Cortex of kidney (tissue), 1 donor: Measurements from ENCODE around the gene FRMD5.
"Not testable (repeated sequence)": the region's sequence is repeated elsewhere in the genome, so short reads cannot be mapped to it uniquely, and the experiment has no call there.

Experiments used
- DNase-seq: peaks from one replicate; lab custom pipeline; 2025; lab: John Stamatoyannopoulos, UW

FRMD5 gene

DNA sequence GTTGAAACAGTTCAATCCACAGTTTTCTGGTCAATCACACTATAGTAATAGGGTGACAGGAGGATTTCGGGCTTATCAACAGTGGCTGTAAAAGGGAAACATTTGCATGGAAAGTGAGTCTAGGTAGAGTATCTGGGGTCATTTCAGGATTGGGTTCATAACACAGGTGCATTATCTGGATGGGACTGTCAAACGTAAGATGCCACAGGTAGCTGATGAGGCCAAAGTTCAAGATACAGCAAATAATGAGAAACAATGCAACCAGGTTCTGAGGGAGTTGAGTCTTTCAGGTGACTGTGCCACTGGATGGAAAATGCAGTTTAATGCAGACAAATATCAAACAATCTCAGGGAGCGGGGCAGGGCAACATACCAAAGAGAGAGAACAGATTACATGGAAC, 306.0 kb downstream of the FRMD5 start:
- DNase-seq = no peak

DNA sequence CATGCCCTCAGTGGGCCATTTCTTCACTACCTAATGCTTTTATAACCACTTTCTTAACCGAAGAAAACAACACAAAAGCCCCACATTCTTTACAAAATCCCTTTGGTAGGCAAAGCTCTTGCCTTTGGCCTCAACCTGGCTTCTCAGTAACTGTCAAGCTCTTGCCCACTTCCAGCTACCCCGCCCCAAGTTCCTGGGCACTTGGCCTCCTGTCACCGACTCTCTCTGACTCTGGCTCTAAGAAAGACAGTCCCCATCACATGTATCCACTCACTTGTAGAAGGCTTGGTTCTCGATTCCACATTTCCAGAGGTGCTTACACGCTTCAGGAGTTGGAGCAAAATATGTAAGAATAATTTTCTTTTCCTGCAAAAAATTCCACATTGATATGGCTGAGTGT, 307.2 kb downstream of the FRMD5 start:
- no peak for DNase-seq

DNA sequence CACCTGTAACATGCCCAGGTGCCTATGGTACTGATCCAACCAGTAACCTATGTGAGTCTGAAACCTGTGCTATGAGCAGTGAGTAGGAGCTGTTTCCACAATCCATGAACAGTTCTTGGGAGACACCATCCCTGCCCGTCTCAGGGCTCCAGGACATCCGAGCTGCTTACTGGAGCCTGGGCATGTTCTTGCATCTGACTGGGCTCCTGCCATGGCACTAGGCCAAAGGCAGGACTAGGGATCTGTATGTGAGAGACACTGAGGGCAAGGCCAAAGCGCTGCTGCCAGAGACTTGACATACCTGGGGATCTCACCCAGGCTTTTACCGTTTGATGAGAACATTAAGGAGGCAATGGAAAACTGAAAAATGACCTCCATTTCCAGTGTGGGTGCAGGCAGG, 308.5 kb downstream of the FRMD5 start:
- no peak for DNase-seq

DNA sequence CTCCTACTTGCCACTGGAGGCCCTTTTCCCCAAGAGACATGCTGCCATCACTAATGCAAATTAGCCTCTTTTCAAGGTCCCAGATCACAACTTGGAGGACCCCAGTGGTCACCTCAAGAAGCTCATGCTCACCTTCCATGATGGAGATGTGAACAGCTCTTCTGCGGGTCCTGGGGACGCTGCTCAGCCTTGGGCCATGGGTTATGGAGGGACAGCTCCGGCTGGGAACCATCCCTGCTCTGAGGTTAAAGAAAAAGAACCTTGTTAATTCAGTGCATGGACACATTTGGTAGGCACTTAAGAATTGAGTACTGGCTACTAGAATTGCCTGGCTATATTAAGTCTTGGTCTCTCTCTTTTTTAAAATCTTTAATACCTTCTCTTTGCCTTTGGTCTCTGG, 311.5 kb downstream of the FRMD5 start:
- no peak for DNase-seq

DNA sequence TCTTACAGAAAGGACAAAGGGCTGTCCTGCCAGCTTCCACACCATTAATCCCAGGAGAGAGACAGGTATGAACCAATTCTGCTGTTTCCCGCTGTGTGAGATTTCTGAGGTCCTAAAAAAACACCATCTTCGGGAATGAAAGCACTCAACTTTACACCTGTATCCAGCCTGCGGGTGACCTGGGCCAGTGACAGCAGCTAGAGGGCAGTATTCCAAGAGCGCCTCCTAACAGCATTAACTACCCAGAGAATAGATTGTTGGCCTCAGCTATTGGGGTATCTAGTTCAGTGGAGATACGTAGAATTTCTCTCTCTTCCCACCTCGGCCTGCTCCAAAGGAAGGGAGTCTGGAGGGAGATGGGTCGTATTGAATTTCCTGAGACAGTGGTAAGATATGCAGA, 313.1 kb downstream of the FRMD5 start:
- DNase-seq = no peak

DNA sequence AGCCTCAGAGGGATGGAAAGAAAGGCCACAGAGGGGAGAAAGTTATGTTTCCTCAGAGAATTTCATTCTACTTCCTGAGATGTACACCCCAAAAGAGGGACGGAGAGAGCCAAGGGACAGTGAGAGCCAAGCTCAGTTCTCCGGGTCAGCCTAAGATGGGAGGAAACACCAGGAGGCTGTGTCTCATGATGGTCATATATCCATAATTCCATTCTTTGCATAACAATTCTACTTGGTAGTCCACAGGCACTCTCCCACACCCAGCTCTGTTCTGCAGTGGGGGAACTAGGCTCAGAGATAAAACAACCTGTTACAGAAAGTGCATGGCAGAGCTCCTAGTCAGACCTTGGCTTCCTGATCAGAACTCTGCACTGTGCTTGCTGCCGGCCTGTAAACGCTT, 313.8 kb downstream of the FRMD5 start:
- no peak for DNase-seq

DNA sequence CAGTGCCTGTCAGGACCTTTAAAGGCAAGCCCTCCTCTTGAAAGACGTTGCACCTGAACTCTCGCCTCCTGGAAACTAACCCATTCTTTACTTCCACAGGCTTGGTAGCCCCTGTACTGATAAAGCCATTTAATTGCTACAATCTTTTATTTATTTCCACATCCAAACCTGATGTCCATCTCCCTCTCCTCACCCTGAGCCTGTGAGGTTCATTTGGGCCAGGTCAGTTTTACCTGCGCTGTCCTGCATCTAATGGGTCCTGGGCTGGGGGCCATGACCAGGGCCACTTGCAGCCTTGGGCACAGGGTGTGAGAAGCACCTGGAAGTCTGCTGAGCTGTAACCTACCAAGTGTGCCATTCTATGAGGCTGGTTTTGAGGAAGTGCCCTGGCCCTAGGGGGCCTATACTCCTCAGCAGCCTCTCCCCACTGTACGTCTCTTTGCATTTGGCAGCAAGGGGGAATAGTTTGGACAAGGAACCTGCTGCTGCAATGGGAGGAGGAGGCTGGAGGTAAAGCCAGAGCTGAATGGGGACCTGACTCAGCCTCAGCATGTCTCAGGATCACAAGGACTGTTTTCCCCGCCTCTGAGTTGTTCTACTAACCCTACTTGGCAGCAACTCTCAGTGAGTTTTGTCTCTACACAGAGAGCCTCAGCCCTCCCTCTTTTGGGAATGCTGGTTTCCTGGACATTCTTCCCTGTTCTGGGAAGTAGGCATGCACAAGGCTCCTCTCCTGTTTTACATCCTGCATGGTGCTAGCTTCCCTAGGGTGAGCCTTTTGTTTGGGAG, 314.5 kb downstream of the FRMD5 start:
- no peak for DNase-seq

DNA sequence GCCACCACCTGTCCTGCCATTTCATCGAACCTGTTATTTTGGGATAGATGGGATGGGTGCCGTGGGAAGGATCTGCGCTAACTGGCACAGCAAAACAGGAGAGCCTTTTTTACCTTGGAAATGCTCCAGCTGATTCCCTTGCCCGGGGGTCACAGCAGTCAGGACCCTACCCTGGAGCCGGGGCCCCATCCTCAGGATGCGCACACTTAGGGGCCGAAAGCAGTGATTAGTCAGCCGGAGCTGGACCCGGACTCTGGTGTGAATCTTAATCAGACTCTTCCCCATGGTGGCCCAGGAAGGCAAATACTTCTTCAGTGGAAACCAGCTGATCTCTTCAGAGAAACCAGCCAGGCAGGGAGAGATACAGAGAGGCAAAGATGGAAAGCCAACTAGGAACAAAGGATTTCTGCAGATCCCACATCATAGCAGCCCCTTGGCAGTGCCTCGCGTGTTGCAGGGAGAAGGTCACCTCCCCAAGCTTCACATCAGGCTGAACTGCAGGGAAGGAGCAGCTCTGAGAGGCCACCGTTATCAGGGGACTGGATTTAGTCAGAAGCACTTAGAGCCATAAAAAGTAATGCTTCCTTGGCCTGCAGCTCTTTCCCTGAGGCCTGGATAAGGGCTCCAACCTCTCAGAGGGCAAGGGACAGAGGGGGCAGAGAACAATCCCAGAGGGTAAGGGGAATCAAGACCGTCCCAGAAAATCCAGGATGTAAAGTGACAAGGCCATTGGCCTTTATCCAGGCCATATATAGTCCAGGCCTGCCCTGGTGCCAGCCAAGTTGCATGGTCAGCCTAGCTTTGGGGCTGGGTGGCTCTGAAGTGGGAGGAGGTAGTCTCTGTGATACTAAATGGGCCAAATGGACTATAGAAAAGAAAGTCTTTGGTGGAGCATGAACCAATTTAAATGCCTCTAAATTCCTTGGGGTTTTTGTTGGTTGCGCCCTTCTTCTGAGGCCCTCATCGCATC, 315.4 kb downstream of the FRMD5 start:
- DNase-seq = no peak

DNA sequence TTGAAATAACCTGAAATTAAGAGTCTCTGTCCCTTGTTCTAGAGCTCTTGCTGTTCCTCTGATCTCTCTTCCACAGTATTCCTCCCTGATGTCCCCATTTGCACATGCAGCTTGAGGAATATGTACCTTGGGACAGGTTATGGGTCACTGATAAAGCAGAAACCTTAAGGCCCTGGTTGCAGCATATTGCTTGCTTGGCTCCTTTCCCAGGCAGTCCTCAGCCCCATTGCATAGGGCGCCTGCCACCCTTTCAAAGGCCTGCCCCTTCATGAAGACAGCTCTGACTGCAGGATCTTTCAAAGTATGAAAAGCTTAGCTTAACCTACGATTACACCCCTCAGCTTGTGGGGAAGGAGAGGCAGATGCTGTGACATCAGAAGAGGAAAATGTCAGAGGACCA, 316.6 kb downstream of the FRMD5 start:
- DNase-seq = no peak

DNA sequence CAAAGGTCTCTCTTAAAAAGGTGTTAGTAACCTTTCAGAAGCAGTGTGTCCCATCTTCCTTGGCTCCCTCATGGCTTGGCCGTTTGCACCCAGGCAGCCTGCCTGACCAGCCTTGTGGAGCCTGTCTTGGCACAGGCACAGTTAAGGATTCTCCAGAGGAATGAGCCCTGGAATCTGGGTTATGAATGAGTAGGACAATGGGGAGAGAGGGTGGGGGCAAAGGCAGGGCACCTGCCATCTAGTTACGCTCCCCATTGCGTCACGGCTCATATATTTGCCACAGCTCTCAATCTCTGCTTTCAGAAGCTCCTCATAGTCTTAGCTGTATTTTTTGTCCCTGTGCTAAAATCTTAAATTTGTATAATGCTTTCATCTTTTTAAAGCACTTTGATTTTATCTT, 317.7 kb downstream of the FRMD5 start:
- DNase-seq = no peak

DNA sequence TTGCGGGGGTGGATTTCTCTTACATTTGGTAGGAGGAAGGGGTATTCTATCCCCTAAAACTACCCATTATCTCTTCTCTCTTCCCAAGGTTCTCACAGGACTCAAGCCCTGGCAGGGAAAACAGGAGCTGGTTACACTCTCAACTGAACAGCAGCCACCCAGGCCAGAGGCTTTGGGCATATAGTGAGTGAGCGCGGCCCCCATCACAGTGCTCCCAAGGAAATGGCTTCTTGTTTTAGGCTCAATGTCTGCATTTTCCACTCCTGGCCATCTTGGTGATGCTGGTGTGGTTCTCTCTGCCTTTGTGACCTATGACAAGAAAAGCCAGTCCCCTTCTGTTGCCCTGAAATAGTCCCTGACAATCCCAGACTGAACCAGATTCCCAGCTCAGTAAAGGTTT, 318.2 kb downstream of the FRMD5 start:
- DNase-seq = no peak

DNA sequence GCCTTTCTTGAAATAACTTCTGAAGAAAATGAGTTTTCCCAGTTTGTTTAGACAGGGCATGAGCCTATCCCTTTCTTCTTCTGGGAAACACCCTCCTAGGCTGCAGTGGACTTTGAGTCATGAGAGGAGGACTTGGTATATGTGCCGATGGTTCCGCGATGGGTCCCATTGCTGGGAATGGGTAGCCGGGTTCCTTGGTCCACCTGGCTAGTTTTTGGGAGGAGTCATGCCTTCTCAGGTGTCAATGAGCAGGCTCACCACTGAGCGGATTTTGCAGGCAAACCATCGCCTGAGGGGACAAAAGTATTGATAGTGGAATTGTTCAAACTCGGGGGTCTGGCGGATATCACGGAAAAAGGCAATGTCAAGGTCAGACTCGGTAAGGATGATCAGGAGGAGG, 321.4 kb downstream of the FRMD5 start:
- no peak for DNase-seq

DNA sequence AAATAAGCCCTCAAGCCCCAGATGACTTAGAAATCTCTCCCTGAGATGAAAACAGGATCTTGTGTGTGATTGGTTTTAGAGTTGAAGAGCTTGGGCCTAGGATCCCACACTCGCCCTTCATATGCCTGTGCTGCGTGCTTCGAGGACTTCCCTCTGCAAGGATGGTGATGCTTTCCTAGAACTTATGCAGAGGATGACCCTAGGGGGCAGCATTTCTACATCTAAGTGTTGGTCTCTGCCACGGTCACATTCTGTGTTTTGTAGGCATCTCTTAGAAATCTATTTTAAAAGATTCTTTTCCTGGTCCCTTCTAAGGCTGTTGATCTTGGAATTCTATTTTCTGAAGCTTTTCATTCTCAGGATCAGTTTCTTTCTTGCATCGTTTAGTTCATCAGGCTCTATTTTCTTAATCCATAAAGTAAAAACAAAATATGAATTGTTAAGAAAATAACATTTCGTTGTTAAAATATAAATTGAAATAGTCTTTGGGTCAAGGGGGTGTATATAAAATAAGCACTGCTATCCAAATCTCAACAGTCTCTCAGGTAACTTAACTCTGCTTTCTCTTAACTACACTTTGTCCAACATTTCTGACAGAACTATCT, 322.6 kb downstream of the FRMD5 start:
- DNase-seq = no peak

DNA sequence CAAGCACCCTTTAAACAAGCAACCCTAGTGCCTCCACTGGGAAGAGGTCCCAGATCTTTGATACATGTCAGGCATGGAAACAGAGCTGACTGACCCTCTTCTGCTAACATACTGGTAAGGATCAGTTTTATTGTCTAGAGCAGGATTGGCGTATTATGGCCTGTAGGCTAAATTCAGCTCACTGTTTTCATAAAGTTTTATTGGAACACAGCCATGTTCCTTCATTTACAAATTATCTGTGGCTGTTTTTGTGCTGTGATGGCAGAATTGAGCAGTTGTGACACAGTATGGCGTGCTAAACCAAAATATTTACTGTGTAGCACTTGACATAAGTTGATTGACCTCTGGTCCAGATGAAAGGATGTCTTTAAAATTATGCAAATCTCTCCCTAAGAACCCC, 323.2 kb downstream of the FRMD5 start:
- no peak for DNase-seq

DNA sequence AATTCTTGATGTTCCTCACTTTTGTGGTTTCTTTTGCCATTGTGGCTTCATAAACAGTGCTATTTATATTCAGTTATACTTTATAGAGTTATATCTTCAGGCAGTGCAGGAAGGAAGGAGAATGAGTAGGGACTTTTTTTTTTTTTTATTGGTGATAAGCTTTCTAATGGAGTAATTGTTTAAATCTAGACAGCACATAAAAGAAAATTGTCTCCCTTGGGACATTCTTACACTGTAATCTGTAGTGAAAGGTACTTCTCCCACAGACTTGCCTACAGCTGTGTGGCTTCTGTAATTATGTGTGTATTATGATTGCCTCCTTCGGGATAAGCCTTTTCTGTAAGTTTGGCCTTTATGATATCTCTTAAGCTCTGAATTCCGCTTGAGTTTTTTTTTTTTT, 326.7 kb downstream of the FRMD5 start:
- no peak for DNase-seq

DNA sequence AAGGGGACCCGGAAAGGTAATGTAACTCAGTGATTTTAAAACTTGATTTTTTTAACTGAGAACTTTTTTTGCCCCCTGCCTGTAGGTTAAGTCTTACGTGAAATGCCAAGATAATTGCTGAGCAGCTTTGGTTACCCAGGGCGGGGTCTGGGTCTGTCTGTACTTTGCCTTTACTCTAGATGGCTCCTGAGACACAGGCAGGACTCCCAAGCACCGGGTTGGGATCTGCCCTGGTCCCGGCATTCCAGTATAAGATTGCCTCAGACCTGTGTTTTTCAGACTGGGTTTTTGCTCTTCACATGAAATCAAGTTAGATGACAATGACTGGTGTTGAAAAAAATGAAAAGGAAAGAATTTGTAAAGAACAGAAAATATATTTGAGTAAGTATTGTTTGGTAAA, 328.0 kb downstream of the FRMD5 start:
- no peak for DNase-seq

DNA sequence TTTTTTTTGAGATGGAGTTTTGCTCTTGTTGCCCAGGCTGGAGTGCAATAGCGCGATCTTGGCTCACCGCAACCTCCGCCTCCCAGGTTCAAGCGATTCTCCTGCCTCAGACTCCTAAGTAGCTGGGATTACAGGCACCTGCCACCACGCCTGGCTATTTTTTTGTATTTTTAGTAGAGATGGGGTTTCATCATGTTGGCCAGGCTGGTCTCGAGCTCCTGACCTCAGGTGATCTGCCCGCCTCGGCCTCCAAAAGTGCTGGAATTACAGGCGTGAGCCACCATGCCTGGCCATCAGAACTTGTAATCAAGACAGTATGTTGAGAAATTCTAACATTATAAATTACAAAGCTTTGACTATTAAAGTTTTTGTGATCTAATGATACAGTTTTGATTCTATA, 328.4 kb downstream of the FRMD5 start:
- not testable (repeated sequence) for DNase-seq

DNA sequence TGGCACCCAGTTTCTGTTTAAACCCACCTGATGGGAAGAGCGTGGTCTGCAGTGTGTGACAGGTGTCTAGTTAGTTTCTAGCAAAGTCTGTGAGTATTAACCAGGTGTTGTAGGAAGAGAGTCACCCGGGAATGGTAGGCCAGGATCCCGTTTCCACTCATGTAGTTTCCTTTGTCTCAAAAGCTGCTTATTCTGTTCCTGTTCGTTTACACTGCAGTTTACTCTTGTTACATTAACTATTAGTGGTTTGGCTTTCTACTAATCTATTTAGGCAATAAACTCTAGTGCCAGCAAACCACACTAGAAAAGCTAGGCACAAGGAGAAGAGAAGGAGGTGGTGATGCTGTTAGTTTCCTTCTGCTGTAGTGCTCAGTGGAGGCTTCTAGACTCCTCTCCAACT, 335.5 kb downstream of the FRMD5 start:
- no peak for DNase-seq

DNA sequence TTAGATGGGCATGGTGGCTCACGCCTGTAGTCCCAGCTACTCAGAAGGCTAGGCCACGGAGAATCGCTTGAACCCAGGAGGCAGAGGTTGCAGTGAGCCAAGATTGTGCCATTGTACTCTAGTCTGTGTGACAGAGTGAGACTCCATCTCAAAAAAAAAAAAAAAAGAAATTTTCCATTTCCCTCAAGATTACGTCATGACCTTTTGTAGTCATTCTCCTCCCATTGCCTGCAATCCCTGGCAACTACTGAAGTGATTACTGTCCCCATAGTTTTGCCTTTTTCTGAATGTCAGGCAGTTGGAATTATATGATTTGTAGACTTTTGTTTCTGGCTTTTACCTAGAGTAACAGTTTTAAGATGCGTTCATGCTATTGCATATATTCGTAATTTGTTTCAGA, 340.3 kb downstream of the FRMD5 start:
- DNase-seq = no peak

DNA sequence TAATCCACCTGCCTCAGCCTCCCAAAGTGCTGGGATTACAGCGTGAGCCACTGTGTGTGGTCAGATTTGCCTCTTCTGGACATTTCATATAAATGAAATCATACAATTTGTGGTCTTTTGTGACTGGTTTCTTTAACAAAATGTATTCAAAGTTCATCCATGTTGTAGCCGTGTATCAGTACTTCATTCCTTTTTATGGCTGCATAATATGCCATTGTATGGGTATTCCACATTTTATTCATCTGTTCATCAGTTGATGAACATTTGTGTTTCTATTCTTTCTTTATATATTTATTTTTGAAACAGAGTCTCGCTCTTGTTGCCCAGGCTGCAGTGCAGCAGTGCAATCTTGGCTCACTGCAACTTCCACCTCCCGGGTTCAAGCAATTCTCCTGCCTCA, 342.5 kb downstream of the FRMD5 start:
- DNase-seq = no peak

DNA sequence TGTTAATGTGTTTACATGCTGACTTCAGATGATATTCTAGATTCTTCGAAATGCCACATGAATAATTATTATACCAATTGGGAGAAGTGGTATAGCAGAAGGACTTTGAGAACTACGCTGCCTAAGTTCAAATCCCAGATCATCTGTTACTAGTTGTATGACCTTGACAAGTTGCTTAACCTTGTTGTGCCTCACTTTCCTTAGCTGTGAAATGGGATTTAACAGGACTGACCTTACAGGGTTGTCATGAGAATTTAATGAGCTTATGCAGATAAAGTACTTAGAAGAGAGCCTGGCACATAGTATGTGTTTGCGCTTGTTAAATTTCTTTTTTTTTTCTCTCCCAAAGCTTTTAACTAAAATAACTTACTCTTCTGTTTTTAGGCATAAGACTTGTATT, 343.8 kb downstream of the FRMD5 start:
- no peak for DNase-seq

DNA sequence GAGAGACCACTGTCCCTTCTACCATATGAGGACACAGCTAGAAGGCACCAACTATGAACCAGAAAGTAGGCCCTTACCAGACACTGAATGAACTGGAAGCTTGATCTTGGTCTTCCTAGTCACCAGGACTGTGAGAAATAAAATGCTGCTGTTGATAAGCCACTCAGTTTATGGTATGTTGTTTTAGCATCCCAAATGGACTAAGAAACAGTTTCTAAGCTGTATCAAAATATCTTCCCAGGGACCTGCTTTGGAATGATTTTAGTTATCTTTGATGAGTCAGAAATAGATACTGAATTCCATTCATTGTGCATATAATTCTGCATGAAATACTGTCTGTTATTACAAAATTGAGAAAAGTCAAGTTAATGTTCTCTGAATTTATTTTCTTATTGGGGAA, 349.6 kb downstream of the FRMD5 start:
- no peak for DNase-seq

DNA sequence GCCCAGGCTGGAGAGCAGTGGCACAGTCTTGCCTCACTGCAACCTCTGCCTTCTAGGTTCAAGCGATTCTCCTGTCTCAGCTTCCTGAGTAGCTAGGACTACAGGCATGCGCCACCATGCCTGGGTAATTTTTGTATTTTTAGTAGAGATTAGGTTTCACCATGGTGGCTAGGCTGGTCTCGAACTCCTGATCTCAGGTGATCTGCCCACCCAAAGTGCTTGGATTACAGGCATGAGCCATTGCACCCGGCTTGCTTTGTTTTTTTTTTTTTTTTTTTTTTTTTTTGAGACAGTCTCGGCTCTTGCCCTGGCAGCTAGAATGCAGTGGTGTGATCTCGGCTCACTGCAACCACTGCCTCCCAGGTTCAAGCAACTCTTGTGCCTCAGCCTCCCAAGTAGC, 362.6 kb downstream of the FRMD5 start:
- DNase-seq = not testable (repeated sequence)
